Measurements from ENCODE around the gene CHST8.

CHST8 gene

GRCh38 chr19:33618884-33619283, 2.9 kb upstream of the CHST8 start:
- DNase-seq, result no peak

GRCh38 chr19:33620611-33621010, 1.1 kb upstream of the CHST8 start:
- no peak for DNase-seq

- DNase-seq, result no peak
Measured at GRCh38 chr19:33621065-33621785, 528 bp upstream of the CHST8 start.

GRCh38 chr19:33622505-33622808, 704 bp downstream of the CHST8 start:
- DNase-seq, result no peak

- DNase-seq, result no peak
Measured at GRCh38 chr19:33622809-33623511, 1.2 kb downstream of the CHST8 start.

GRCh38 chr19:33624586-33624985, 2.8 kb downstream of the CHST8 start:
- no peak for DNase-seq

GRCh38 chr19:33627526-33627925, 5.8 kb downstream of the CHST8 start:
- no peak for DNase-seq

GRCh38 chr19:33627962-33628839, 6.4 kb downstream of the CHST8 start:
- DNase-seq, result no peak

GRCh38 chr19:33628921-33629825, 7.4 kb downstream of the CHST8 start:
- DNase-seq, result no peak

GRCh38 chr19:33629826-33630375, 8.1 kb downstream of the CHST8 start:
- no peak for DNase-seq

- no peak for DNase-seq
Measured at GRCh38 chr19:33630880-33631608, 9.3 kb downstream of the CHST8 start.

GRCh38 chr19:33631609-33631973, 9.8 kb downstream of the CHST8 start:
- no peak for DNase-seq

- DNase-seq, result no peak
Measured at GRCh38 chr19:33634361-33635091, 12.8 kb downstream of the CHST8 start.

GRCh38 chr19:33638167-33639034, 16.6 kb downstream of the CHST8 start:
- DNase-seq, result no peak

- DNase-seq, result no peak
Measured at GRCh38 chr19:33639035-33639681, 17.4 kb downstream of the CHST8 start.

- DNase-seq, result no peak
Measured at GRCh38 chr19:33640773-33641172, 19.0 kb downstream of the CHST8 start.

- no peak for DNase-seq
Measured at GRCh38 chr19:33641261-33641660, 19.5 kb downstream of the CHST8 start.

- no peak for DNase-seq
Measured at GRCh38 chr19:33641956-33642498, 20.3 kb downstream of the CHST8 start.

- no peak for DNase-seq
Measured at GRCh38 chr19:33644284-33644836, 22.6 kb downstream of the CHST8 start.
